ENCODE data around the gene ORAI2. TPM values are rescaled to one million over a fixed set of nuclear protein-coding genes. Genes with fewer than 3 reads are reported as not detected.
A peak's percentile ranks its signal among the peaks of the same experiment; 100 is the strongest.

The ORAI2 gene
- total RNA-seq, 2 experiments from 2014 or later = 149 to 230 TPM

- no peaks in the 10 kb centered on the region for H3K9me2 ChIP-seq (ENCODE audit: insufficient read depth, low read length)
- peaks cover 75% of the 10 kb centered on the region for H3K36me3 ChIP-seq (ENCODE audit: insufficient read depth, low read length)
- peak overlapping the region; percentile 51 for H3K4me2 ChIP-seq (ENCODE audit: low read length)
- H3K79me2 ChIP-seq (ENCODE audit: insufficient read depth, low read depth, low read length) = peaks cover 30% of the 10 kb centered on the region; the same call in 1 of the 2 replicates
- H3K27ac ChIP-seq (ENCODE audit: low read depth, low read length, poor library complexity, severe bottlenecking) = peak overlapping the region; percentile 100
- ChIA-PET CTCF (ENCODE audit: unreplicated experiment) (interaction anchor here (1.0 to 1.1 kb wide), 2 partner anchors 13 to 36 kb away, joined by 3 to 4 read pairs; no protein-coding TSS in a partner anchor), POLR2A (interaction anchor here (0.6 to 9.7 kb wide), 5 partner anchors 12 to 1253 kb away, joined by 3 to 66 read pairs (median 4); partner anchors contain the start of gene ORAI2)
- no peaks in the 10 kb centered on the region for H4K20me1 ChIP-seq (ENCODE audit: insufficient read depth, low read length)
- H3K4me1 ChIP-seq (ENCODE audit: insufficient read depth, low read length, poor library complexity, severe bottlenecking) = peaks cover 77% of the 10 kb centered on the region
- DNase-seq (ENCODE audit: low spot score) = peak; percentile 92
- H3K4me3 ChIP-seq (ENCODE audit: low read depth, low read length, poor library complexity, severe bottlenecking) = peak overlapping the region; percentile 37
- TF ChIP-seq EZH2phosphoT487 (IDR thresholded peaks at IDR 0.05; ENCODE audit: borderline replicate concordance, low read depth, low read length) (no peak), CTCF (conservative IDR thresholded peaks at IDR 0.05; ENCODE audit: low read length) (no peak)
- intact Hi-C loops (cut with micrococcal nuclease; ENCODE audit: unreplicated experiment) = loop anchor here (1.0 to 10.0 kb wide), 3 partner anchors 19 to 640 kb away; no protein-coding TSS in a partner anchor
- no TSS peak for BruUV-seq (replicated peaks)
- no peak overlapping the region for H2AFZ ChIP-seq (ENCODE audit: low read length)
- H3K9me3 ChIP-seq (ENCODE audit: low read length) = peaks cover 4% of the 10 kb centered on the region; the same call in 1 of the 2 replicates
These were observed 11.7 kb downstream of the ORAI2 start for GRCh38 chr7:102444961-102445673.

- peaks cover 30% of the 10 kb centered on the region; the same call in 1 of the 2 replicates for H3K79me2 ChIP-seq (ENCODE audit: insufficient read depth, low read depth, low read length)
- no peaks in the 10 kb centered on the region for H3K9me2 ChIP-seq (ENCODE audit: insufficient read depth, low read length)
- peak overlapping the region; percentile 37 for H3K4me3 ChIP-seq (ENCODE audit: low read depth, low read length, poor library complexity, severe bottlenecking)
- H3K4me1 ChIP-seq (ENCODE audit: insufficient read depth, low read length, poor library complexity, severe bottlenecking) = peaks cover 77% of the 10 kb centered on the region
- ChIA-PET POLR2A (interaction anchor here (0.6 to 9.7 kb wide), 3 partner anchors 13 to 1253 kb away, joined by 3 to 66 read pairs (median 26); partner anchors contain the start of gene ORAI2), CTCF (ENCODE audit: unreplicated experiment) (interaction anchor here (1.0 to 1.1 kb wide), 2 partner anchors 14 to 37 kb away, joined by 3 to 4 read pairs; no protein-coding TSS in a partner anchor)
- peaks cover 4% of the 10 kb centered on the region; the same call in 1 of the 2 replicates for H3K9me3 ChIP-seq (ENCODE audit: low read length)
- H3K36me3 ChIP-seq (ENCODE audit: insufficient read depth, low read length) = peaks cover 75% of the 10 kb centered on the region
- TF ChIP-seq CTCF (conservative IDR thresholded peaks at IDR 0.05; ENCODE audit: low read length) (no peak), EZH2phosphoT487 (IDR thresholded peaks at IDR 0.05; ENCODE audit: borderline replicate concordance, low read depth, low read length) (no peak)
- peak overlapping the region; percentile 100 for H3K27ac ChIP-seq (ENCODE audit: low read depth, low read length, poor library complexity, severe bottlenecking)
- no peaks in the 10 kb centered on the region for H4K20me1 ChIP-seq (ENCODE audit: insufficient read depth, low read length)
- DNase-seq (ENCODE audit: low spot score) = no peak
- peak overlapping the region; percentile 51 for H3K4me2 ChIP-seq (ENCODE audit: low read length)
- no peak overlapping the region for H2AFZ ChIP-seq (ENCODE audit: low read length)
- intact Hi-C loops (cut with micrococcal nuclease; ENCODE audit: unreplicated experiment) = loop anchor here (1.0 to 10.0 kb wide), 3 partner anchors 19 to 641 kb away; no protein-coding TSS in a partner anchor
- no TSS peak for BruUV-seq (replicated peaks)
These were observed 12.3 kb downstream of the ORAI2 start for GRCh38 chr7:102445674-102446071.

Data from OCI-LY7 (cell line).